Measurements from ENCODE around the gene BCORL1. TPM values are rescaled to one million over a fixed set of nuclear protein-coding genes. Genes with fewer than 3 reads are reported as not detected.

Gene BCORL1
- polyA plus RNA-seq, 1 donor from 2014 or later = 1.0 TPM

GRCh38 chrX:130018143-130018542 lies 35.7 kb downstream of the BCORL1 start (continued):
- no peak for TF ChIP-seq SMC3 (conservative IDR thresholded peaks at IDR 0.05; ENCODE audit: poor library complexity)

- Histone ChIP-seq H3K9me2 (ENCODE audit: insufficient read depth, low read length) (no peaks in the 10 kb centered on the region), H3F3A (ENCODE audit: insufficient read depth, low read length, poor library complexity, severe bottlenecking) (no peaks in the 10 kb centered on the region), H4K20me1 (ENCODE audit: insufficient read depth) (no peaks in the 10 kb centered on the region), H3K9ac (ENCODE audit: low read length) (no peak overlapping the region), H3K9me3 (ENCODE audit: low read length) (no peaks in the 10 kb centered on the region), H3K4me3 (ENCODE audit: low read length) (no peak overlapping the region), H2AFZ (ENCODE audit: low read depth, low read length) (no peak overlapping the region), H3K36me3 (ENCODE audit: insufficient read depth, low read length) (no peaks in the 10 kb centered on the region), H3K27me3 (ENCODE audit: insufficient read depth, low read depth, low read length) (no peaks in the 10 kb centered on the region), H3K4me2 (ENCODE audit: low read length) (no peak overlapping the region), H3K27ac (ENCODE audit: low read length) (no peak overlapping the region), H3K79me2 (replicated peaks; ENCODE audit: insufficient read depth, low read length) (no peaks in the 10 kb centered on the region)
- TF ChIP-seq RAD21 (conservative IDR thresholded peaks at IDR 0.05) = no peak
- TF ChIP-seq MXI1 (conservative IDR thresholded peaks at IDR 0.05; ENCODE audit: poor library complexity, severe bottlenecking) = no peak
- TF ChIP-seq TAF1 (IDR thresholded peaks at IDR 0.05; ENCODE audit: low read depth) = no peak
- TF ChIP-seq CTCF (IDR thresholded peaks at IDR 0.05; ENCODE audit: poor library complexity, severe bottlenecking) = no peak
- no peak for TF ChIP-seq REST (IDR thresholded peaks at IDR 0.05; ENCODE audit: borderline replicate concordance)
- TF ChIP-seq EP300 (conservative IDR thresholded peaks at IDR 0.05; ENCODE audit: poor library complexity, severe bottlenecking) = no peak
These were observed 38.4 kb downstream of the BCORL1 start for GRCh38 chrX:130020661-130021324.

- Histone ChIP-seq H3K9me2 (ENCODE audit: insufficient read depth, low read length) (no peaks in the 10 kb centered on the region), H3K4me2 (ENCODE audit: low read length) (no peak overlapping the region), H3K27me3 (ENCODE audit: insufficient read depth, low read depth, low read length) (no peaks in the 10 kb centered on the region), H3K4me3 (ENCODE audit: low read length) (no peak overlapping the region), H3K79me2 (replicated peaks; ENCODE audit: insufficient read depth, low read length) (no peaks in the 10 kb centered on the region), H3K36me3 (ENCODE audit: insufficient read depth, low read length) (no peaks in the 10 kb centered on the region), H3F3A (ENCODE audit: insufficient read depth, low read length, poor library complexity, severe bottlenecking) (no peaks in the 10 kb centered on the region), H3K27ac (ENCODE audit: low read length) (no peak overlapping the region), H3K9ac (ENCODE audit: low read length) (no peak overlapping the region), H3K9me3 (ENCODE audit: low read length) (no peaks in the 10 kb centered on the region), H2AFZ (ENCODE audit: low read depth, low read length) (no peak overlapping the region), H4K20me1 (ENCODE audit: insufficient read depth) (no peaks in the 10 kb centered on the region)
- no peak for TF ChIP-seq POLR2AphosphoS5 (IDR thresholded peaks at IDR 0.05)
These were observed 41.7 kb downstream of the BCORL1 start for GRCh38 chrX:130024127-130024526.

All from neural cell (in vitro differentiated cells).